Activated naive CD8-positive, alpha-beta T cell treated with anti-CD3 and anti-CD28 coated beads, Interleukin-2, amount 50 U/mL, for 16 hours (primary cell): Measurements from ENCODE around the gene NFAT5.

Source experiments
- DNase-seq: peaks from one replicate; pipeline ENCODE4 v3.0.0-alpha.2; 2020; ENCODE audit warnings: low read depth, low spot score

Gene NFAT5

GRCh38 chr16:69732101-69732500 lies 166.3 kb downstream of the NFAT5 start:
- DNase-seq: no peak

- DNase-seq: no peak
Measured at GRCh38 chr16:69741519-69741918, 175.8 kb downstream of the NFAT5 start.

GRCh38 chr16:69741951-69742904 lies 176.5 kb downstream of the NFAT5 start:
- no peak for DNase-seq

- no peak for DNase-seq
Measured at GRCh38 chr16:69744363-69745231, 178.8 kb downstream of the NFAT5 start.

- DNase-seq: no peak
Measured at GRCh38 chr16:69745232-69745612, 179.5 kb downstream of the NFAT5 start.

GRCh38 chr16:69745959-69746358 lies 180.2 kb downstream of the NFAT5 start:
- DNase-seq: no peak

GRCh38 chr16:69747115-69747514 lies 181.3 kb downstream of the NFAT5 start:
- no peak for DNase-seq

- DNase-seq: no peak
Measured at GRCh38 chr16:69748694-69749345, 183.1 kb downstream of the NFAT5 start.

- DNase-seq: no peak
Measured at GRCh38 chr16:69754143-69754468, 188.3 kb downstream of the NFAT5 start.
